TTC549 (cell line): ENCODE measurements around the gene NR1H3.
"Not testable (repeated sequence)": the region's sequence is repeated elsewhere in the genome, so short reads cannot be mapped to it uniquely, and the experiment has no call there.

Experiments
- FAIRE-seq: peaks from 2 replicates; lab custom pipeline; 2012; peaks lifted over from hg19 to GRCh38; lab: Jason Lieb, UNC

The NR1H3 gene

DNA sequence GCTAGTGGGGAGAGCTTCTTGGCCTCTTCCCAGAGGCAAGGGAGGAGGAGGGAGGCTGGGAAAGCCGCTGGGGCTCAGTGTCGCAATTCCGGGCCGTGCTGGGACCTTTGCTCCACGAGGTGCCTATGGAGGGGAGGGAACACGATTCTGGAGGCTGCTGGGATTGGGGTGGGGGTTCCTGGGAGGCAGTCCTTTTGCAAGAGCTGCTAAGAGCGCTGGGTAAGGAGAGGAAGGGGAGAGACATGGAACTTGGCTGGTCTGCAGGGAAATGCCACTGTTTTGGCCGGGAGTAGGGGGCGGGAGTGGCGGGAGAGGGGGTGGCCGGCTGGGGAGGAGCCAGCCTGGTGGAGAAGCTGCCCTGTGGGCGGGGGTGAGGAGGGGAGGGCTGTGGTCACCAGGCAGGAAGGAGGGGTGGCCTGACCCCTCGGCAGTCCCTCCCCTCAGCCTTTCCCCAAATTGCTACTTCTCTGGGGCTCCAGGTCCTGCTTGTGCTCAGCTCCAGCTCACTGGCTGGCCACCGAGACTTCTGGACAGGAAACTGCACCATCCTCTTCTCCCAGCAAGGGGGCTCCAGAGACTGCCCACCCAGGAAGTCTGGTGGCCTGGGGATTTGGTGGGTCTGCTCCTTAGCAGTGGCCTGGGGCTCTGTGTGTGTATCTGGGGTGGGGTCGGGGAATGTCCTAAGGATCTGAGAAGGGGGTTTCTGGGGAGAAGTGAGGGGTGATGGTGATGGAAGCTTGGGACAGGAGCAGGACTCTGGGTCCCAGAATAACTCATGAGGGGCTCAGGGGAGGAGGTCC, at the start of gene NR1H3:
Gene NR1H3, plus strand, starts transcription at position 480 of the 800 bp plus-strand sequence. CDS start 1,221 bp downstream, outside the sequence.
- FAIRE-seq = no peak

DNA sequence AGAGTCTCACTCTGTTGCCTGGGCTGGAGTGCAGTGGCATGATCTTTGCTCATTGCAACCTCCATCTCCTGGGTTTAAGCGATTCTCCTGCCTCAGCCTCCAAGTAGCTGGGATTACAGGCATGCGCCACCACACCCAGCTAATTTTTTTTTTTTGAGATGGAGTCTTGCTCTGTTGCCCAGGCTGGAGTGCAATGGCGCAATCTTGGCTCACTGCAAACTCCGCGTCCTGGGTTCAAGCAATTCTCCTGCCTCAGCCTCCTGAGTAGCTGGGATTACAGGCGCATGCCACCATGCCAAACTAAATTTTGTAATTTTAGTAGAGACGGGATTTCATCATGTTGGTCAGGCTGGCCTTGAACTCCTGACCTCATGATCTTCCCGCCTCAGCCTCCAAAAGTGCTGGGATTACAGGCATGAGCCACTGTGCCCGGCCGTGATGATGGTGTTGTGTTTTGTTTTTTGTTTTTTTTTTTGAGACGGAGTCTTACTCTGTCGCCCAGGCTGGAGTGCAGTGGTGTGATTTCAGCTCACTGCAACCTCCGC, 49.7 kb upstream of the NR1H3 start:
- not testable (repeated sequence) for FAIRE-seq

GRCh38 chr11:47208628-47209027, 49.2 kb upstream of the NR1H3 start:
- no peak for FAIRE-seq

DNA sequence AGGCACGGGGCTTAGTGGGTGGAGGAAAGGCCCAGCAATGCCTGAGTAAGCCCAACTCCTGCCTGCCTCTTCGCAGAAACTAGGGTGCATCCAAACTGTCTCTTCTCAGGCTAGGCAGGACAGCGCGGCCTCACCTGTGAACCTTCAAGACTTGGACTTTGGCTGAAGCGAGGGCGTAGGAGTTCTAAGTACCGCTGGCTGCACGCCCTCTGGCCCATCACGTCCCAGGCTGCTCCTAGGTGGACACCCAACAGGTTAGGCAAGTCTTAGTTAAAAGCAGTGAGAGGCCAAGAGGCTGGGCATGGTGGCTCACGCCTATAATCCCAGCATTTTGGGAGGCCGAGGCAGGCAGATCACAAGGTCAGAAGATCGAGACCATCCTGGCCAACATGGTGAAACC, 44.9 kb upstream of the NR1H3 start:
- FAIRE-seq = no peak

GRCh38 chr11:47213950-47214565, 43.7 kb upstream of the NR1H3 start:
- no peak for FAIRE-seq

GRCh38 chr11:47215366-47215910, 42.4 kb upstream of the NR1H3 start:
- FAIRE-seq = no peak

DNA sequence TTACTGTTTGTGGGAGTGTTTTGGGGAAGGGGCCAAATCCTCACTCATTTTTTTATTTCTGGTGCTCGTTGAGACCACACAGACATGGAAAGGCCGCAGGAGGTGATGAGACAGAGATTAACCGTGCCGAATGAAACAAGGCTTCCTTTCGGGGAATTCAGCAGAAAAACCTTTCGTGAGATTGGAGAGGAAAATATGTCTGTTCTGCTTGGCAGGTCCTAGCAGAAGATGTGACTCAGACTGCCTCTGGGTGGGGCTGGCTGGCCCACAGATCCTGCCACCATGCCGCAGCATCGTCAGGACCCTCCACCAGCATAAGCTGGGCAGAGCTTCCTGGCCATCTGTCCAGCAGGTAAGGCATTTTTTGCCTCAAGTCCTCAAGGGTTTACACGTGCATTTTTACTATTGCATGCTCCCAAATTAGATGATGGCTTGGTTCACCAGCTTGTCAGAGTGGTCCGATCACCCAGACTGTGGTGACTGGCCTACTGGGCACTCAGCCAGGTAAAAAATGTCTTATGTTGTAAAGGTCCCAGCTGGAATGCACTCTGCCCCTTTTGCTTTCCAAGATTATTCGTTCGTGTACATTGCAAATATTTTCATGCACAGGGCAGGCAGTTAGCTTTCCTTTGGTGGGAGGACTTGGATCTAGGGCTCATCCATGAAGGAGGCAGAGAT, 41.5 kb upstream of the NR1H3 start:
- FAIRE-seq = no peak

DNA sequence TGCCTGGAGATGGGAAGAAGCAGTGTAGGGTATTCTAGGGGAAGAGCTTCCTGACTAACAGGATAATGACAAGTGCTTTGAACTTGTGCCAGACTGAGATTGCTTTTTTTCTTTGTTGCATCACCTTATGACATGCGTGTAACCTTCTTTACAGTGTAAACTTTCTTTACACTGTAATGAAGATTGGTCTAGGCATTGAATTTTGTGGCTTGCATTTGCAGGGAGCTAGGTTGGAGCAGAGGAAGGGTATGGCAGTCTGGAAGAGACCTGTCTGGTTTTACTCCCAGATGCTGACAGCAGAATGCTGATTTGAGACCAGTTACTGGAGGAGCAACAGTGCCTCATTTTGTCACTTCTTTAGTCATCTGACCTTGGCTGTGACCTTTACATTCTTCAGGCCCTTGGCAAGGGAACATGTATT, 37.4 kb upstream of the NR1H3 start:
- FAIRE-seq = no peak

GRCh38 chr11:47222696-47223095, 35.1 kb upstream of the NR1H3 start:
- FAIRE-seq = no peak

DNA sequence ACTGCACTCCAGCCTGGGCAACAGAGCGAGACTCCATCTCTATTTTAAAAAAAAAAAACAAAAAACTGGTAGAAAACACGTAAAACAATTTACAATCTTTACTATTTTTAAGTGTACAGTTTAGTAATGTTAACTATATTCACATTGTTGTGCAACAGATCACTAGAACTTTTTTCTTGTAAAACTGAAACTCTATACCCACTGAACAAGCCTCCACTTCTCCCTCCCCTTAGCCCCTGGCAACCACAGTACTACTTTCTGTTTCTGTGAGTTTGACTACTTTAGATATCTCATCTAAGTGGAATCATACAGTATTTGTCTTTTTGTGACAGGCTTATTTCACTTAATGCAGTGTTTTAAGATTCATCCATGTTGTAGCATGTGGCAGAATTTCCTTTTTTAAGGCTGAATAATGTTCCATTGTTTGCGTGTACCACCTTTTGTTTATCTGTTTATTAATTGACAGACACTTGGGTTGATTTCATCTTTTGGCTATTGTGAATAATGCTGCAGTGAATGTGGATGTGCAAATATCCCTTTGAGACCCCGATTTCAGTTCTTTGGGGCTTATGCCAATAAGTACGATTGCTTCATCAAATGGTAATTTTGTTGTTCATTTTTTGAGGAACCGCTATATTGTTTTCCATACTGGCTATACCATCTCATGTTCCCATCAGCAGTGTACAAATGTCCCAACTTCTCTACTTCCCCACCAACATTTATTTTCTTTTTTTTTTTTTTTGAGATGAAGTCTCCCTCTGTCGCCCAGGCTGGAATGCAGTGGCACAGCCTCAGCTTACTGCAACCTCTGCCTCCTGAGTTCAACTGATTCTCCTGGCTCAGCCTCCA, 32.0 kb upstream of the NR1H3 start:
- no peak for FAIRE-seq

DNA sequence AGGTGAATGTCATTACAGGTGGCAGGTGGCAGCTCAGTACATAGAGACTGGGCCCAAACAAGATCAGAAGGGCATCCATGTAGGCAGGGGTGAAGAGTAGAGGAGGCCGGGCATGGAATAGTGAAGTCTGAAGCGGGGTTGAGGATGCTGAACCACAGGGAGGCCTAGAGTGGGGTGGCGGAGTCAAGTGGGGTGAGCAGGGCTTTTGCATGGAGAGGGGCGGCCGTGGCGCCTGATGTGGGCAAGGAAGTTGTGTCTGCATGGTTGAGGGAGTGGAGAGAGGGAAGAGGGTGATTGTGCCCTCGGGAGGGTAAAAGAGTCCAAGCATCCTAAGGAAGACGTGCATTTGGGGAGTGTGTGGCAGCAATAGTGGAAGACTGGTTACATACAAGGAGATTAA, 28.6 kb upstream of the NR1H3 start:
- FAIRE-seq = no peak

DNA sequence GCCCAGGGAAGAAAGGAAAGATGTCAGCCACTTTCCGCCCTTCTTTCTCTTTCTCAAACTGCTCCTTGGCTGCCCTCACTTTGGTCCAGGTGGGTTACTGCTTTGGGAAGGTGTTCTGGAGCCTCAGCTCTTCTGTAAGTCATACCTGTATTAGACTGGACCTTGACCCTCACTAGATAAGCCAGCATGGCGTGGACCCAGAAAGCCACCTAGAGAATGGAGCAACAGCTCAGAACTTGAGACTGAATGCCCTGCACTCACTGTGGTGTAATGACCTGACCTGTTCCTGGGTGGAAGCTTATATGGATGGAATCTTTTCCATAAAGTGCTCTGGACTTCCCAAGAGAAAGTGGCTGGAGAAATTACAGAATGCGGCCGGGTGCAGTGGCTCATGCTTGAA, 24.7 kb upstream of the NR1H3 start:
- FAIRE-seq = no peak

GRCh38 chr11:47233989-47234668, 23.7 kb upstream of the NR1H3 start:
- FAIRE-seq = no peak

GRCh38 chr11:47234669-47235100, 23.1 kb upstream of the NR1H3 start:
- no peak for FAIRE-seq

DNA sequence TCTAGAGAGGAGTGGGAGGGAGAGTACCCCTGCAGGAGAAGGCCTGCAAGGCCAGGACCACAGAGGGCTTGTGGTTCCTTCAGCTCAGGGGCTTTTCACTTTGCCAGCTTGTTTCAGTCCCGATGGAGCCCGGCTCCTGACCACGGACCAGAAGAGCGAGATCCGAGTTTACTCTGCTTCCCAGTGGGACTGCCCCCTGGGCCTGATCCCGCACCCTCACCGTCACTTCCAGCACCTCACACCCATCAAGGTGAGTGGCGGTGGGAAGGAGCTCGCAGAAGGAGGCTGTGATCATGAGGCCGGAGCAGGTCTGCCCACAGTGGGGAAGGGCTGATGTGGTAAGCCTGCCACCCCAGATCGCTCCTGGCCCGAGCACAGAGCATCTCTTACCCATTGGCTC, 22.6 kb upstream of the NR1H3 start:
- FAIRE-seq = no peak

- no peak for FAIRE-seq
Measured at GRCh38 chr11:47236482-47236881, 21.3 kb upstream of the NR1H3 start.

DNA sequence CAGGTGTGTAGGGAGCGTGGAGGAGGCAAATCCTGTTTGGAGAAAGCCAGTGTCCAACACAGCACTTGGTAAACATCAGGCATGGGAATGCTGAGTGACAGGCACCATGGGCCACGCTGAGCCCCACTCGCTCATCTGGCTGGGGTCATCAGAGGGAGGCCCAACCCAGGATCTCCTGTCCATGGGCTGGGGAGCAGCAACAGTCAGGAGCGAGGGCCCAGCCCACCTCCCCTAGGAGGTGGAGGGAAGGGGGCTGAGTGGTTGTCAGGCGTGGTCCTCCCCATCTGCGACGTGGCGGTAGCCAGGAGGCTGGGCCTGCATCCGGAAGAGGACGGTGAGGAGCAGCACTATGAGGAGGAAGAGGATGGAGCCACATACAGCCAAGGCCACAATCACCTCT, 17.9 kb upstream of the NR1H3 start:
- FAIRE-seq = no peak

DNA sequence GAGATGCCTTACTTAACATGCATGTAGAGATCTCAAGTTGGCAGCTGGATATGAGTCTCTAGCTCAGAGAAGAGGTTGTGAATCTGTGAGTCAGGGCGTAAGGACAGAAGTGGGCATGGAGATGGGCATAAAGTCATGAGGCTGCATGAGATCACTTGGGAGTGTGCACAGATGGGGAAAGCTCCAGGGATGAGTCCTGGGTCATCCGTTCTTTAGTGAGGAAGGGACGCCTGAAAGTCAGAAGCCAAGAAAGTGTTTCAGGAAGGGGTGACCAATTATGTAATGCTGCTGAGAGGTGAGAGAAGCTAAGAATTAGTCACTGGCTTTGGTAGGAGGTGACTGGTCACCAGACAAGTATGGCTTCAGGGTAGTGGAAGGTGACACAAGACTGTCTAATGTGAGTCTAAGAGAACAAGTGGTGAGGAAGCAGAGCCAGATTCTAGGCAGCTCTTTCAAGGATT, 15.9 kb upstream of the NR1H3 start:
- no peak for FAIRE-seq

DNA sequence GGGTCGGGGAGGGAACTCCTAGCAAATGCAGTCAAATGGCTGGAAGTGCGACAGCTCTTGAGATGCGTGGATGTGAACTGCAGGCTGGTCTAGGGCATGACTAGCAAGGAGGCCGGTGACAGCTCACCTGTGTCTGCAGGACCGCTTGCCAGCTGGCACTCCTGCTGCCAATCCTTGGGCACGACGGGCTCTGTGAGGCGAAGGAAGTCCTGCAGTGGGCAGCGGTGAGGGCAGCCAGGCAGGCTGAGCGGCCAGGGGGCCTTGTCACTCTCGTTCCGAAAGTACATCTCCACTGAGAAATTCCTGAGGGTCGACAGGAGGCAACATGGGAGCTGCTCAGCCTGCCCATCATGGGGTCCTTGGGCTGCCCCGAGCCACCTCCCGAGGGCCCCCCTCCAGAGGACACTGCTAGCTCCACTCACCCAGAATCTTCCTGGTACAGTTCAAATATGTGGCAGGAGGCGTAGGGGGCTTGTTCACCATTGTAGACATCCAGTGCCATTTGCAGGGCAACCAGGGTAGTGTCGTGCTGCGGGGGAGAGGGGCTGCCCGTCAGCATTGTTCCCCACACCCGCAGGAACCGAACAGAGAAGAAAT, 15.1 kb upstream of the NR1H3 start:
- FAIRE-seq = no peak

DNA sequence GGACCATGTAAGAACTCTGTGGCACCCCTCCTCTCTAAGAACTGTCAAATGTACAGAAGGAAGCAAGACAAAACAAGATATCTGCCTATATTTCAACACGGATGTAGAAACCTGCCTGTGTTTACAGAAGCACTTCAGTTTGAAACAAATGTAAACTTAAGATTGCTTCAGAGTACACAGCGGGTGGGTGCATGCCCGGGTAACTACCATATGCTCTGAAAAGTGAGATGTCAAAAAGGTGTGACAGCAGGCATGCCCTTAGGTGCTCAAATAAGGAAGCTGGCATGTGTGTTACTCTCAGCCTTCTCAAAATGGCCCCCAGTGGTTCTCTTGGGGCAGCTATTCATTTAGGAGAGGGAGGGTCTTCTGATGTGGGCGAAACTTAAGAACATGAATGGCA, 14.3 kb upstream of the NR1H3 start:
- FAIRE-seq = no peak
